Muscle of arm (tissue), 12 donors: Measurements from ENCODE around the gene RASGEF1C. TPM values are rescaled to one million over a fixed set of nuclear protein-coding genes. Genes with fewer than 3 reads are reported as not detected.

ENCODE experiments used
- DNase-seq: peaks from one replicate; pipeline ENCODE4 v3.0.0-alpha.2; 2013
- polyA plus RNA-seq, 12 donors: library from polyadenylated mRNA; unstranded; fragments of 120-200 nt; gene quantifications; one replicate each; pipeline ENCODE4 v1.2.1, GENCODE V29; 2013; ENCODE audit not compliant: insufficient read length in 12 of 12

RASGEF1C gene
- polyA plus RNA-seq, 12 donors, result 1.9 to 4.5 (median 3.1) TPM; not detected in 2

GRCh38 chr5:180059326-180059725 lies 149.7 kb downstream of the RASGEF1C start:
- no peak for DNase-seq

- no peak for DNase-seq
These were observed 152.9 kb downstream of the RASGEF1C start for GRCh38 chr5:180056153-180056552.

GRCh38 chr5:180054226-180054625 lies 154.8 kb downstream of the RASGEF1C start:
- DNase-seq, result no peak

- no peak for DNase-seq
These were observed 155.9 kb downstream of the RASGEF1C start for GRCh38 chr5:180053061-180053602.

GRCh38 chr5:180052211-180052818 lies 156.7 kb downstream of the RASGEF1C start:
- no peak for DNase-seq

Other genes with a start within 250 kb of the RASGEF1C start
- gene RNF130, start 137.5 kb downstream of the RASGEF1C start, polyA plus RNA-seq, result 10 to 100 TPM in 11 of 12 donors, not detected in 1; 26.0 to 63.6 (median 44.7) TPM
- 10 to 100 TPM in 11 of 12 donors, not detected in 1; 24.2 to 35.7 (median 32.2) TPM for gene MAPK9, start 82.9 kb upstream of the RASGEF1C start, polyA plus RNA-seq
- 10 to 100 TPM in 5 of 12 donors, 1 to 10 TPM in 6, not detected in 1; 7.3 to 12.5 (median 9.8) TPM for gene GFPT2, start 144.1 kb upstream of the RASGEF1C start, polyA plus RNA-seq